Panc1 (cell line): Measurements from ENCODE around the gene ETF1. TPM values are rescaled to one million over a fixed set of nuclear protein-coding genes. Genes with fewer than 3 reads are reported as not detected.

Experiments used
- ATAC-seq: fragments of 200-7000 bp; cut with Tn5 transposase; 2 replicates; pipeline ENCODE4 v1.9.1; 2020; ENCODE audit warnings: mild to moderate bottlenecking, moderate library complexity
- BruUV-seq: library from RNA; stranded (reverse); fragments of 400-500 nt; replicated peaks from 2 replicates; lab custom pipeline; 2021; lab: Mats Ljungman, UMichigan
- CTCF ChIA-PET: fragments of 300-600 bp; sonication (Branson Sonifier 250); formaldehyde crosslinking; loops from one replicate; lab custom pipeline; 2022; ENCODE audit warnings: antibody characterized with exemption; lab: Charles Lee
- POLR2A ChIA-PET: fragments of 300-600 bp; sonication (Branson Sonifier 250); formaldehyde crosslinking; loops from one replicate; lab custom pipeline; 2022; ENCODE audit warnings: antibody characterized with exemption; lab: Charles Lee
- DNase-seq: peaks from one replicate; pipeline ENCODE4 v3.0.0-alpha.2; 2010; ENCODE audit warnings: low read depth, low spot score
- H3K27ac ChIP-seq: 2 replicates; pipeline ENCODE4 v1.5.1; 2011; ENCODE audit warnings: mild to moderate bottlenecking, low read length, inconsistent platforms
- H3K27me3 ChIP-seq: fragments of 200-500 bp; sonication (Bioruptor generic); 2 replicates; pipeline ENCODE4 v1.6.0; 2014; ENCODE audit warnings: low read length, inconsistent platforms; ENCODE audit not compliant: control insufficient read depth, insufficient read depth
- H3K36me3 ChIP-seq: fragments of 200-500 bp; sonication (Bioruptor generic); 2 replicates; pipeline ENCODE4 v1.5.1; 2014; ENCODE audit warnings: inconsistent platforms, mild to moderate bottlenecking, low read length, moderate library complexity; ENCODE audit not compliant: control insufficient read depth, insufficient read depth
- H3K4me1 ChIP-seq: 2 replicates; pipeline ENCODE4 v1.5.1; 2011; ENCODE audit warnings: inconsistent platforms, mild to moderate bottlenecking, low read length, moderate library complexity; ENCODE audit not compliant: control insufficient read depth, insufficient read depth
- H3K4me3 ChIP-seq, 2 experiments: 2 replicates each; pipeline ENCODE4 v1.5.1; 2011 to 2012; ENCODE audit warnings: low read depth in 2 of 2, low read length in 2 of 2, mild to moderate bottlenecking in 2 of 2, inconsistent platforms in 1 of 2, moderate library complexity in 1 of 2
- H3K9me3 ChIP-seq: fragments of 200-500 bp; sonication (Bioruptor generic); 2 replicates; pipeline ENCODE4 v1.5.1; 2014; ENCODE audit warnings: low read depth, mild to moderate bottlenecking, inconsistent platforms, low read length, moderate library complexity; ENCODE audit not compliant: control insufficient read depth, insufficient read depth
- CTCF ChIP-seq: fragments of 450-650 bp; IDR thresholded peaks from 2 replicates; pipeline ENCODE4 v1.5.1; 2017; ENCODE audit warnings: mild to moderate bottlenecking
- POLR2AphosphoS5 ChIP-seq: IDR thresholded peaks from 2 replicates; pipeline ENCODE4 v1.6.1; 2012; ENCODE audit warnings: mild to moderate bottlenecking, low read depth, low read length, moderate library complexity
- REST ChIP-seq, 2 experiments: IDR thresholded peaks; 2 replicates each; pipeline ENCODE4 v1.6.1; 2011 to 2012; ENCODE audit warnings: low read depth in 2 of 2, control low read depth in 1 of 2, low read length in 1 of 2, mild to moderate bottlenecking in 1 of 2, moderate library complexity in 1 of 2; ENCODE audit not compliant: insufficient read depth in 1 of 2
- SIN3A ChIP-seq: IDR thresholded peaks from 2 replicates; pipeline ENCODE4 v1.6.1; 2012; ENCODE audit warnings: low read depth, mild to moderate bottlenecking, low read length, moderate library complexity, borderline replicate concordance; ENCODE audit not compliant: insufficient read depth
- TCF7L2 ChIP-seq: IDR thresholded peaks from 2 replicates; pipeline ENCODE4 v1.6.1; 2011; ENCODE audit warnings: mild to moderate bottlenecking, low read depth, low read length, inconsistent platforms
- in situ Hi-C: cut with HindIII; loops from 2 replicates; pipeline ENCODE4 v1.10.0; 2016; ENCODE audit warnings: low sequenced_read_pairs, low pct_unique_long_range_greater_than_20kb
- intact Hi-C: fragments of 100-400 bp; cut with micrococcal nuclease; formaldehyde crosslinking; loops from one replicate; pipeline ENCODE4 v1.10.0; 2022; ENCODE audit not compliant: unreplicated experiment
- total RNA-seq: library from RNA; stranded (reverse); gene quantifications from one replicate; pipeline ENCODE4 v1.2.1, GENCODE V29; 2021; ENCODE audit not compliant: unreplicated experiment

Gene ETF1
- total RNA-seq, 1 experiment from 2014 or later: 168 TPM

- ATAC-seq (no peak), DNase-seq (no peak)
- no TSS peak for BruUV-seq
- intact Hi-C loops (no loop called here), in situ Hi-C loops (no loop called here)
- H3K4me3 ChIP-seq: no peak overlapping the region
- POLR2A ChIA-PET: interaction anchor here (0.6 kb wide), 1 partner anchor 60 kb away, joined by 3 read pairs; no protein-coding TSS in a partner anchor
- CTCF ChIA-PET: no interaction called here
- H3K27me3 ChIP-seq: no peaks in the 10 kb centered on the region
- no peak overlapping the region for H3K27ac ChIP-seq
- H3K9me3 ChIP-seq: no peaks in the 10 kb centered on the region
- H3K4me1 ChIP-seq: peaks cover 5% of the 10 kb centered on the region; the same call in 1 of the 2 replicates
- H3K36me3 ChIP-seq: no peaks in the 10 kb centered on the region
- TF ChIP-seq POLR2AphosphoS5: no peak
Observed at GRCh38 chr5:138458856-138459255, 84.2 kb downstream of the ETF1 start.

- DNase-seq (no peak), ATAC-seq (no peak)
- Histone ChIP-seq H3K9me3 (no peaks in the 10 kb centered on the region), H3K36me3 (no peaks in the 10 kb centered on the region), H3K27me3 (no peaks in the 10 kb centered on the region), H3K4me1 (peaks cover 2% of the 10 kb centered on the region; the same call in 1 of the 2 replicates), H3K27ac (no peak overlapping the region), H3K4me3 (no peak overlapping the region)
- TF ChIP-seq TCF7L2 (no peak), SIN3A (no peak), REST (IDR thresholded peaks at IDR 0.05; ENCODE audit: insufficient read depth in 1 of 2, low read depth in 2 of 2, low read length in 1 of 2) (no peak), POLR2AphosphoS5 (no peak), CTCF (no peak)
- intact Hi-C loops: no loop called here
- ChIA-PET POLR2A (interaction anchor here (0.6 kb wide), 1 partner anchor 60 kb away, joined by 3 read pairs; no protein-coding TSS in a partner anchor), CTCF (no interaction called here)
- no TSS peak for BruUV-seq
- in situ Hi-C loops: no loop called here
Observed at GRCh38 chr5:138458384-138458783, 84.7 kb downstream of the ETF1 start.

- in situ Hi-C loops: no loop called here
- H3K27ac ChIP-seq: no peak overlapping the region
- DNase-seq (no peak), ATAC-seq (no peak)
- no peaks in the 10 kb centered on the region for H3K9me3 ChIP-seq
- CTCF ChIA-PET: no interaction called here
- no peak for TF ChIP-seq CTCF
- no peak for TF ChIP-seq REST (IDR thresholded peaks at IDR 0.05; ENCODE audit: insufficient read depth in 1 of 2, low read depth in 2 of 2, low read length in 1 of 2)
- no peak for TF ChIP-seq TCF7L2
- no peak for TF ChIP-seq SIN3A
- no peak for TF ChIP-seq POLR2AphosphoS5
- H3K36me3 ChIP-seq: no peaks in the 10 kb centered on the region
- intact Hi-C loops: no loop called here
- H3K4me3 ChIP-seq: no peak overlapping the region
- no TSS peak for BruUV-seq
- H3K4me1 ChIP-seq: no peaks in the 10 kb centered on the region; the same call in 1 of the 2 replicates
- POLR2A ChIA-PET: interaction anchor here (0.6 kb wide), 1 partner anchor 176 kb away, joined by 5 read pairs; no protein-coding TSS in a partner anchor
- no peaks in the 10 kb centered on the region for H3K27me3 ChIP-seq
Observed at GRCh38 chr5:138457531-138458275, 85.3 kb downstream of the ETF1 start.
